A673 (cell line): ENCODE results near the gene DIP2C.

ENCODE experiments used
- CTCF ChIP-seq: fragments of 300-800, 200-600 bp; sonication (generic); conservative IDR thresholded peaks from 2 replicates; pipeline ENCODE4 v1.5.1; 2017; ENCODE audit warnings: low read depth, mild to moderate bottlenecking, antibody characterized with exemption, low read length, moderate library complexity, mixed read lengths
- EZH2 ChIP-seq: fragments of 200-600 bp; sonication (generic); IDR thresholded peaks from 2 replicates; pipeline ENCODE4 v1.6.1; 2017; ENCODE audit warnings: borderline replicate concordance, low read depth, mild to moderate bottlenecking, mixed read lengths, antibody characterized with exemption, low read length; ENCODE audit not compliant: poor library complexity, severe bottlenecking

GRCh38 chr10:685613-686012 is 3.9 kb downstream of the DIP2C start:
- TF ChIP-seq CTCF (no peak), EZH2 (no peak)
